Caco-2 (cell line): ENCODE results near the gene BMAL2. TPM values are rescaled to one million over a fixed set of nuclear protein-coding genes. Genes with fewer than 3 reads are reported as not detected.
A peak's percentile ranks its signal among the peaks of the same experiment; 100 is the strongest.

Experiments used
- BruUV-seq: library from RNA; stranded (reverse); fragments of 400-500 nt; replicated peaks from 2 replicates; lab custom pipeline; 2021; lab: Mats Ljungman, UMichigan
- CTCF ChIA-PET: fragments of 300-600 bp; sonication (Branson Sonifier 250); formaldehyde crosslinking; loops from one replicate; lab custom pipeline; 2022; ENCODE audit warnings: antibody characterized with exemption; lab: Charles Lee
- POLR2A ChIA-PET: fragments of 300-600 bp; sonication (Branson Sonifier 250); formaldehyde crosslinking; loops from one replicate; lab custom pipeline; 2022; ENCODE audit warnings: antibody characterized with exemption; lab: Charles Lee
- DNase-seq, 2 experiments: peaks; one replicate each; pipeline versions ENCODE4 v3.0.0 to v3.0.0-alpha.2; 2020 to 2022
- H3K27me3 ChIP-seq: replicated peaks from 2 replicates; pipeline ENCODE4 v1.6.0; 2011; ENCODE audit warnings: low read length; ENCODE audit not compliant: control insufficient read depth, insufficient read depth
- H3K36me3 ChIP-seq: 2 replicates; pipeline ENCODE4 v1.5.1; 2011; ENCODE audit warnings: low read length; ENCODE audit not compliant: control insufficient read depth, insufficient read depth
- H3K4me1 ChIP-seq: fragments of 250-450 bp; sonication (Bioruptor Pico); 2 replicates; pipeline ENCODE4 v1.5.1; 2020; ENCODE audit warnings: mild to moderate bottlenecking
- H3K4me3 ChIP-seq: 2 replicates; pipeline ENCODE4 v1.5.1; 2011; ENCODE audit warnings: low read depth, mild to moderate bottlenecking, control low read depth, low read length
- H3K9me3 ChIP-seq: fragments of 250-450 bp; sonication (Bioruptor Pico); 2 replicates; pipeline ENCODE4 v1.5.1; 2020; ENCODE audit warnings: mild to moderate bottlenecking, moderate library complexity
- H3K27ac Mint-ChIP-seq: one replicate; pipeline ENCODE4 v1.8.0; 2022; ENCODE audit warnings: mixed read lengths; ENCODE audit not compliant: unreplicated experiment
- H3K27me3 Mint-ChIP-seq: one replicate; pipeline ENCODE4 v1.8.0; 2022; ENCODE audit warnings: mixed read lengths; ENCODE audit not compliant: insufficient read depth, unreplicated experiment
- H3K36me3 Mint-ChIP-seq: one replicate; pipeline ENCODE4 v1.8.0; 2022; ENCODE audit warnings: mild to moderate bottlenecking, mixed read lengths; ENCODE audit not compliant: insufficient read depth, unreplicated experiment
- H3K4me1 Mint-ChIP-seq: one replicate; pipeline ENCODE4 v1.8.0; 2022; ENCODE audit warnings: low read depth, mixed read lengths; ENCODE audit not compliant: unreplicated experiment
- H3K4me3 Mint-ChIP-seq: one replicate; pipeline ENCODE4 v1.8.0; 2022; ENCODE audit warnings: mild to moderate bottlenecking, moderate library complexity, mixed read lengths; ENCODE audit not compliant: unreplicated experiment
- H3K9me3 Mint-ChIP-seq: one replicate; pipeline ENCODE4 v1.8.0; 2022; ENCODE audit warnings: mixed read lengths; ENCODE audit not compliant: unreplicated experiment
- CTCF ChIP-seq, 2 experiments: fragments of 200-600 bp in 1 of 2; IDR thresholded peaks; 1 replicate in 1 of 2; 2 replicates in 1 of 2; pipeline versions ENCODE4 v1.5.1 to v1.8.0; 2011 to 2022; ENCODE audit warnings: antibody characterized with exemption in 1 of 2, control low read depth in 1 of 2, inconsistent platforms in 1 of 2, low read depth in 1 of 2, low read length in 1 of 2, mild to moderate bottlenecking in 1 of 2, moderate library complexity in 1 of 2; ENCODE audit not compliant: insufficient read depth in 1 of 2, severe bottlenecking in 1 of 2, unreplicated experiment in 1 of 2
- intact Hi-C: fragments of 100-400 bp; cut with micrococcal nuclease; formaldehyde crosslinking; loops from one replicate; pipeline ENCODE4 v1.10.0; 2022; ENCODE audit not compliant: unreplicated experiment
- total RNA-seq: library from RNA; stranded (reverse); gene quantifications from 2 replicates; pipeline ENCODE4 v1.2.3, GENCODE V29; 2022

BMAL2 gene
- total RNA-seq, 1 experiment from 2014 or later: 36.0 TPM

- Histone ChIP-seq H3K36me3 (no peaks in the 10 kb centered on the region), H3K27me3 (no peaks in the 10 kb centered on the region), H3K4me3 (no peak overlapping the region), H3K9me3 (no peaks in the 10 kb centered on the region), H3K4me1 (peaks cover 32% of the 10 kb centered on the region)
- Mint-ChIP-seq H3K36me3 (peaks cover 6% of the 10 kb centered on the region), H3K4me3 (no peak overlapping the region), H3K27ac (no peak overlapping the region), H3K27me3 (no peaks in the 10 kb centered on the region), H3K4me1 (peaks cover 44% of the 10 kb centered on the region), H3K9me3 (no peaks in the 10 kb centered on the region)
- TF ChIP-seq CTCF (IDR thresholded peaks at IDR 0.05; ENCODE audit: insufficient read depth in 1 of 2, low read depth in 1 of 2, low read length in 1 of 2, severe bottlenecking in 1 of 2, unreplicated experiment in 1 of 2): no peak
- CTCF ChIA-PET: no interaction called here
- BruUV-seq: no TSS peak
- POLR2A ChIA-PET: no interaction called here
- DNase-seq: no peak
- intact Hi-C loops: no loop called here
These were observed 3.0 kb downstream of the BMAL2 start for GRCh38 chr12:27335364-27336281.

- ChIA-PET POLR2A (no interaction called here), CTCF (no interaction called here)
- H3K4me3 ChIP-seq: no peak overlapping the region
- Mint-ChIP-seq H3K9me3 (no peaks in the 10 kb centered on the region), H3K4me1 (peaks cover 44% of the 10 kb centered on the region), H3K36me3 (peaks cover 4% of the 10 kb centered on the region), H3K27ac (no peak overlapping the region), H3K27me3 (no peaks in the 10 kb centered on the region), H3K4me3 (no peak overlapping the region)
- peaks cover 26% of the 10 kb centered on the region for H3K4me1 ChIP-seq
- intact Hi-C loops: no loop called here
- no peaks in the 10 kb centered on the region for H3K36me3 ChIP-seq
- no peaks in the 10 kb centered on the region for H3K27me3 ChIP-seq
- no TSS peak for BruUV-seq
- TF ChIP-seq CTCF (IDR thresholded peaks at IDR 0.05; ENCODE audit: insufficient read depth in 1 of 2, low read depth in 1 of 2, low read length in 1 of 2, severe bottlenecking in 1 of 2, unreplicated experiment in 1 of 2): no peak
- DNase-seq: peak in 1 of 2 experiments; percentile 27
- H3K9me3 ChIP-seq: no peaks in the 10 kb centered on the region
These were observed 3.6 kb downstream of the BMAL2 start for GRCh38 chr12:27336282-27336653.

- Histone ChIP-seq H3K4me1 (peaks cover 15% of the 10 kb centered on the region), H3K9me3 (no peaks in the 10 kb centered on the region), H3K27me3 (no peaks in the 10 kb centered on the region), H3K36me3 (no peaks in the 10 kb centered on the region), H3K4me3 (no peak overlapping the region)
- no peaks in the 10 kb centered on the region for H3K36me3 Mint-ChIP-seq
- no TSS peak for BruUV-seq
- peaks cover 33% of the 10 kb centered on the region for H3K4me1 Mint-ChIP-seq
- intact Hi-C loops: no loop called here
- DNase-seq: peak in 1 of 2 experiments; percentile 20
- ChIA-PET POLR2A (no interaction called here), CTCF (no interaction called here)
- no peaks in the 10 kb centered on the region for H3K9me3 Mint-ChIP-seq
- H3K27ac Mint-ChIP-seq: no peak overlapping the region
- H3K4me3 Mint-ChIP-seq: no peak overlapping the region
- TF ChIP-seq CTCF (IDR thresholded peaks at IDR 0.05; ENCODE audit: insufficient read depth in 1 of 2, low read depth in 1 of 2, low read length in 1 of 2, severe bottlenecking in 1 of 2, unreplicated experiment in 1 of 2): no peak
- no peaks in the 10 kb centered on the region for H3K27me3 Mint-ChIP-seq
These were observed 4.7 kb downstream of the BMAL2 start for GRCh38 chr12:27337376-27337775.
